GM12801 (cell line): ENCODE measurements around the gene PCK2.

Source experiments
- TF ChIP-seq, protein P1 (sequence below): IDR thresholded peaks from one replicate; pipeline ENCODE4 v1.5.1; 2011; ENCODE audit warnings: control low read depth; ENCODE audit not compliant: insufficient read length; ENCODE audit errors: extremely low read depth

PCK2 gene

DNA sequence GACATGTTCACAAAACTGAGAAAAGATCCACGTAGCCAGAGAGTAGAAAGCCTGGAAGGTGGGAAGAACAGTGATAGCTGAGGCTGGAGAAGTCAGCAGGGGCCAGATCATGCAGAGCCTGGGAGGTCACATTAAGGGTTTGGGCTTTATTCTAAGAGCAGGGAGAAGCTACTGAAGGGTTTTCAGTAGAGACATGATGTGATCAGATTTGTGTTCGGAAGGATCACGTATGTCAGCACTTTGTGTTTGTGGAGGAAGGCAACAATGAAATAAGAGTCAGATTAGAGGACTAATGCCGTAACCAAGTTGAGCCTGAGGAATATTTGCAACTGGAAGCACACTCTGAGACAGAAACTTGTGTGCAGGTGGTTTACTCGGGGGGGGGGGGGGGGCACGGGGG lies 4.2 kb upstream of the PCK2 start:
- TF ChIP-seq, protein P1, sequence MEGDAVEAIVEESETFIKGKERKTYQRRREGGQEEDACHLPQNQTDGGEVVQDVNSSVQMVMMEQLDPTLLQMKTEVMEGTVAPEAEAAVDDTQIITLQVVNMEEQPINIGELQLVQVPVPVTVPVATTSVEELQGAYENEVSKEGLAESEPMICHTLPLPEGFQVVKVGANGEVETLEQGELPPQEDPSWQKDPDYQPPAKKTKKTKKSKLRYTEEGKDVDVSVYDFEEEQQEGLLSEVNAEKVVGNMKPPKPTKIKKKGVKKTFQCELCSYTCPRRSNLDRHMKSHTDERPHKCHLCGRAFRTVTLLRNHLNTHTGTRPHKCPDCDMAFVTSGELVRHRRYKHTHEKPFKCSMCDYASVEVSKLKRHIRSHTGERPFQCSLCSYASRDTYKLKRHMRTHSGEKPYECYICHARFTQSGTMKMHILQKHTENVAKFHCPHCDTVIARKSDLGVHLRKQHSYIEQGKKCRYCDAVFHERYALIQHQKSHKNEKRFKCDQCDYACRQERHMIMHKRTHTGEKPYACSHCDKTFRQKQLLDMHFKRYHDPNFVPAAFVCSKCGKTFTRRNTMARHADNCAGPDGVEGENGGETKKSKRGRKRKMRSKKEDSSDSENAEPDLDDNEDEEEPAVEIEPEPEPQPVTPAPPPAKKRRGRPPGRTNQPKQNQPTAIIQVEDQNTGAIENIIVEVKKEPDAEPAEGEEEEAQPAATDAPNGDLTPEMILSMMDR = no peak

DNA sequence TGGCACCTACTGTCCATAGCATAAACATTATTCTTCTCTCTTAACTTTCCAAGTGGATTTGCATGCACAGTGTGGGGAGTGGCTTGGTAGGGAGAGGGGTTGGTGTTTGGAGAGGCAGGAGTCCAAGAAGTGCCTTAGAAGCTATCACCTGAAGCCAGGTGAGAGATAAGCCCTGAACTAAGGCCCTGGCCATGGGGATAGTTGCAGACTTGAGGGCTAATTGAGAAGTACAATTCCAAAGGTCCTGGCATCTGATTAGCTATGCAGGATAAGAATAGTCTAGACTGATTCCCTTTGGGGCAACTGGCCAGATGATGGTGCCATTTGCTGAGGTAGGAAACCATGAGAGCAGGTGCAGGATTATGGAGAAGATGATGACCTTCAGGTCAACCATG lies 2.0 kb upstream of the PCK2 start:
- TF ChIP-seq, protein P1 = no peak

DNA sequence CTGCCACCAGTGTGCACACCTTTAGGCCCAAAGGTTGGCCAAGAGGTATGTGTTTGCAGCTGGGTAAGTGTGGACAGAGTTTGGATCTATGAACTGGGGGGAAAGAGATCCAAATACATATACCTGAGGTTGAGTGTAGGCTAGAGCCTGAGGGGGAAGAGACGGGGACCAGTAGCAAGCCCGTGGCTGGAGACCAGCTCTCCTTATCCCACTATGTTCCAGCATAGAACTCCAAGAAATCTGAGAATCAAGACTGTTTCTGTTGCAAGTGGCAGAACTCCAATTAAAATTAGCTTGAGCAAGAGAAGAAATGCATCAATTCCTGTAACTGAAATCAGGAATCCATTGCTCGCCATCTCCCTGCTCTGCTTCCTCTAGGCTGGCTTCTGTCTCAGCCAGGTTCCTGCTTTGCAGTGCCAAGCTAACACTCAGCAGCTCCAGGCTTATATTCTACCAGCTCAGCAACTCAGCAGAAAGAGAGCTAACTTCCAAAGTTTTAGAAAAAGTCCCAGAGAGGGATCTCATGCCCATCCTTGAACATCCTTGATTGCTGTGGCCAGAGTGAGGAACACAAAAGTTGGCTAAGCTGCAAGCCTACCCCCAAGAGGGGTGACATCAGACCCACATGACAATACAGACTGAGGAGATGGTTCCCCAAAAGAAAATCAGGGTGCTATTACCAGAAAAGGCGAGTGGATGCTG lies 1.5 kb upstream of the PCK2 start:
- TF ChIP-seq, protein P1 = no peak

DNA sequence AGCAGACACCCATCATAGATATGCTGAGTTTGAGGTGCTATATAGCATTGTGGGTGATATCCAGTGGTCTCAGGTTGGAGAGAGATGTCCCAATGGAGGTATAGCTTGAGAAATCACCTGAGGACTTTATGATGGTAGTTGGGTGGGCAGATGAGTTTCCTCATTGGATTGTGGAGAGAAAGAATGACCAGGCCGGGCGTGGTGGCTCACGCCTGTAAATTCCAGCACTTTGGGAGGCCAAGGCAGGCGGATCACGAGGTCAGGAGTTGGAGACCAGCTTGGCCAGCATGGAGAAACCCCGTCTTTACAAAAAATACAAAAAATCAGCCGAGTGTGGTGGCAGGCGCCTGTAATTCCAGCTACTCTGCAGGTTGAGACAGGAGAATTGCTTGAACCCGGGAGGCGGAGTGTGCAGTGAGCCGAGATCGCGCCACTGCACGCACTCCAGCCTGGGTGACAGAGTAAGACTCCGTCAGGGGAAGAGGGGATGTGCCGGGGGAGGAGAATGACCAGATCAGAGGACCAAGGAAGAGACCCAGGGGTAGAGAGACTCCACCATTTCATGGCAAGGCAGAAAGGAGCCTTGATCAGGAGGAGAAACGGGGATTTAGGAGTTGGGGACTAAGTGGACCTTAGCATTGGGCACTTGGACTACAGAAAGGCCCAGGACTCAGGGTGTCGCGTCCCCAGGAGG lies 757 bp upstream of the PCK2 start:
- TF ChIP-seq, protein P1 = no peak

DNA sequence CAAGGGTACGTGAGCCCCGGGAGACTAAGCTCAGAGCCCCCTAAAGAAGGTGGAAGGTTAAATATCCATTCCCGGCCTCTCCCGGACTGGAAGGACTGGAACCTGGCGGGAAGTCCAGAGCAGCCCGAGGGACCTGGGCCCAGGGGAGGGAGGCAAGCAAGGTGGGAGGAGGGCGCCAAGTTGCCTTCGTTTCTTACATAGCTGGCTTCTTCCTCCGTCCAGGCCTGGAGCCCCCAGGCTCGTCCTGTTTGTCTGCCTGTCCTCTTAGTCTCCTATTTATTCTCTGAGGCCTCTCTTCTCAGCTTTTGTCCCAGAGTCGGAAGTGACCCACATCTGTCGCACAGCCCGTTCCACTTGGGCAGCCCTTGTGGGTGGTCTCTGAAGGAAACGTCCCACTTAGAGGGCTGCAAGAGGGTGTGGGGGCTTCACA lies 745 bp downstream of the PCK2 start:
- TF ChIP-seq, protein P1 = no peak

DNA sequence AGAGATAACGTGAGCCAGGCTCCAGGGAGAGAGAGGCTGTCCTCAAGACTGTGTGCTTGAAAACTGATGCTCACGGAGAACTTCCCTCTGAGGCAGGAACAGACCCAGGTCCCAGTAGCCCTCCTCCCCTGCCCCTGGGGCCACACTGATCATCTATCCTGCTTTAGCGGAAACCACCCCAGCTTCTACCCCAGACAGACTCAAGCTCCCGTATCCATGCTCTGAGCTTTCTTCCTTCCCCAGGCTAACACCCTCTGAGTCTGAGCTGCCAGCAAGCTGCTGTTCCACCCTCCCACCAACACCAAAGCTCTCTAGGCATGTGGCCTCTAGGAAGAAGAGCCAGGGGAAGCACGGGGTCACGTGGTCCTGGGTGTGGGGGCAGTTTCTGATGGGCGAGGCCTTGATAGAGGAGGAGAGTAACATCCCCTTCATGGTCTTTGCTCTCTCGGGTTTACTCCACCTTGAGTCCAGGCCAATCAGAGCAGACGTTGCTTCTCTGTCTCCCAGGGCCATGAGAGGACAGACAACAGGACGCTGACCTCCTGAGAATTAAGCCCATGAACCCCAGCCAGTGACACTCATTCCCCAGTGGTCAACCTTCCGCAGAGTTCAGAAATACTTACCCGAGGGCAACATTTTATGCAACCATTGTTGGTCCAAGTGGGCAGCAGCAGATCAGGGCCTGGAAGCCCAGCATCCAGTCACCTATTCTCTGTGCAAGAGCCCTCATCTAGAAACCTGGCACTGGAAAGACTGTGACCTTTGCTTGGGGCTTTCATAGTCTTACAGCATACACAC lies 1.4 kb downstream of the PCK2 start:
- TF ChIP-seq, protein P1 = no peak

DNA sequence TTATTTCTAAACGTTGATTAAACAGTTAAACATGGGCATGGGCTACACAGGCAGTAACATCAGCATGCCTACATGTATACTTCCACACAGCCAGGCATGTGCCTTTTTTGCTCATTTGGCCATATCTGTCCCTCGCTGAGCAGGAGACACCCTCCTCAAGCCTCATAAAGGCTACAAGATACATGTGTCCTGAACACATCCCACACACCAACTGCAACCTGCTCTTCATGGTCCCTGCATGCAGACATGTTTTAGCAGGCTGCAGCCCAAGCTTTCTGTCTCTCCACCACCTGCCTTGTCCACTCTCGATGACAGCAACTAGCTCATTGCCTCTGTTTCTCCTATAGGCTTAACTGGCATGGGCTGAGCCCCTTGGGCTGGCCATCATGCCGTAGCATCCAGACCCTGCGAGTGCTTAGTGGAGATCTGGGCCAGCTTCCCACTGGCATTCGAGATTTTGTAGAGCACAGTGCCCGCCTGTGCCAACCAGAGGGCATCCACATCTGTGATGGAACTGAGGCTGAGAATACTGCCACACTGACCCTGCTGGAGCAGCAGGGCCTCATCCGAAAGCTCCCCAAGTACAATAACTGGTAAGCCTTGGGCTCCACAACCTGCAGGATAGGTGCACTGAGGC lies 2.6 kb downstream of the PCK2 start:
- TF ChIP-seq, protein P1 = no peak
